ENCODE results near the gene SLC1A2. TPM values are rescaled to one million over a fixed set of nuclear protein-coding genes. Genes with fewer than 3 reads are reported as not detected.

SLC1A2 gene
- total and polyA plus RNA-seq, 2 donors (not counting 3 experiments of a cell fraction or from before 2014, with no cell fraction given): not detected

GRCh38 chr11:35365961-35366360 lies 53.4 kb downstream of the SLC1A2 start:
- no peak overlapping the region for H3K9ac ChIP-seq (replicated peaks; ENCODE audit: extremely low read depth, insufficient read depth, low read length)
- no peaks in the 10 kb centered on the region for H3K36me3 ChIP-seq (ENCODE audit: control insufficient read depth in 2 of 2, extremely low read depth in 1 of 2, insufficient read depth in 2 of 2, low read length in 2 of 2)
- BruUV-seq (replicated peaks): no TSS peak
- dilution Hi-C loops (cut with MboI; ENCODE audit: extremely low pct_ligation_motif_present, low sequenced_read_pairs) (no loop called here), intact Hi-C loops (cut with micrococcal nuclease) (no loop called here)
- FAIRE-seq: no peak
- no peaks in the 10 kb centered on the region for H4K20me1 ChIP-seq (replicated peaks; ENCODE audit: control insufficient read depth, extremely low read depth, insufficient read depth, low read length)
- H3K9me3 ChIP-seq (replicated peaks; ENCODE audit: control insufficient read depth, insufficient read depth, low read length): no peaks in the 10 kb centered on the region
- H2AFZ ChIP-seq (ENCODE audit: low read depth, low read length): no peak overlapping the region
- DNase-seq (ENCODE audit: low read depth, low spot score): no peak
- no peak for TF ChIP-seq GATA2 (IDR thresholded peaks at IDR 0.05; ENCODE audit: insufficient read depth, insufficient read length, low read depth, low read length)
- TF ChIP-seq EZH2 (IDR thresholded peaks at IDR 0.05; ENCODE audit: borderline replicate concordance, low read depth, low read length, severe bottlenecking): no peak
- TF ChIP-seq MYC (IDR thresholded peaks at IDR 0.05; ENCODE audit: low read depth, low read length): no peak
- no peak for TF ChIP-seq POLR2A (IDR thresholded peaks at IDR 0.05; ENCODE audit: low read depth, low read length)
- no peak for TF ChIP-seq FOS (IDR thresholded peaks at IDR 0.05; ENCODE audit: borderline replicate concordance, insufficient read depth, low read length)
- no peak for TF ChIP-seq POLR2AphosphoS5 (IDR thresholded peaks at IDR 0.05; ENCODE audit: insufficient read depth, low read depth, low read length)
- TF ChIP-seq MAX (IDR thresholded peaks at IDR 0.05; ENCODE audit: insufficient read depth, insufficient read length): no peak
- no peak for TF ChIP-seq JUN (IDR thresholded peaks at IDR 0.05; ENCODE audit: borderline replicate concordance, insufficient read depth, insufficient read length, low read depth)
- no peak for TF ChIP-seq CTCF (IDR thresholded peaks at IDR 0.05; ENCODE audit: extremely low read depth in 1 of 2, insufficient read depth in 1 of 2, low read depth in 1 of 2, low read length in 2 of 2)
- no peak overlapping the region for H3K4me2 ChIP-seq (ENCODE audit: insufficient read depth, low read length)
- ChIA-PET POLR2A (no interaction called here), CTCF (no interaction called here)
- H3K27ac ChIP-seq (ENCODE audit: insufficient read depth, low read depth, low read length): no peak overlapping the region
- no peaks in the 10 kb centered on the region for H3K9me1 ChIP-seq (replicated peaks; ENCODE audit: control insufficient read depth, extremely low read depth, insufficient read depth, low read length)
- no peak overlapping the region for H3K4me3 ChIP-seq (replicated peaks in 1 of 3; ENCODE audit: insufficient read depth in 1 of 3, low read depth in 1 of 3, low read length in 3 of 3)
- peaks cover 0 to 3% of the 10 kb centered on the region in 2 experiments for H3K27me3 ChIP-seq (ENCODE audit: control insufficient read depth in 2 of 2, insufficient read depth in 2 of 2, low read length in 2 of 2)
- H3K4me1 ChIP-seq (ENCODE audit: control insufficient read depth, extremely low read depth, insufficient read depth, low read length): no peaks in the 10 kb centered on the region
- H3K79me2 ChIP-seq (ENCODE audit: control insufficient read depth, insufficient read depth, low read length): no peaks in the 10 kb centered on the region

Measured in endothelial cell of umbilical vein (primary cell).